CD4-positive, alpha-beta T cell treated with Interleukin-4 for 1 hour (primary cell): ENCODE data around the gene BAG1.
A peak's percentile ranks its signal among the peaks of the same experiment; 100 is the strongest.

Experiments used
- DNase-seq, 2 donors: peaks; one replicate each; pipeline ENCODE4 v3.0.0-alpha.2; 2020 to 2022

Gene BAG1

DNA sequence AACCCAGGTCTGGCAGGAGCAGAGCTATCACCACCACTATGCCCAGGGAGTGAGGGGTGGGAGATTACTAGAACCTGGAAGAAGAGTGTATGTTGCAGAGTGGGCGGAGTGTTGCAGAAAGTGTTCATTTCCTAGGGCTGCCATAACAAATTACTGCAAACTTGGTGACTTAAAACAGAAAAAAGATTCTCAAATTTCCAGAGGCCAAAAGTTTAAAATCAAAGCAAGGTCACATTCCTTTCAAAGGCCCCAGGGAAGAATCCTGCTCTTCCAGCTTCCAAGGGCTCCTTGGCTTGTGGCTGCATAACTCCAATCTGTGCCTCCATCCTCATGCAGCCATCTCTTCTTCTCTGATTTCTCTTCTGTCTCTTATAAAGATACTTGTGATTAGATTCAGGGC lies 55.1 kb downstream of the BAG1 start:
- no peak for DNase-seq

GRCh38 chr9:33202552-33203201 lies 61.8 kb downstream of the BAG1 start:
- peak; percentile 26 to 70 for DNase-seq
